Endothelial cell of umbilical vein (primary cell): ENCODE results near the gene MED26.

Experiments
- EZH2 ChIP-seq: IDR thresholded peaks from 2 replicates; pipeline ENCODE4 v1.6.1; 2012; ENCODE audit warnings: borderline replicate concordance, low read depth, mild to moderate bottlenecking, moderate library complexity, low read length, inconsistent platforms; ENCODE audit not compliant: severe bottlenecking
- FOS ChIP-seq: IDR thresholded peaks from 2 replicates; pipeline ENCODE4 v1.6.1; 2011; ENCODE audit warnings: mild to moderate bottlenecking, low read length, moderate library complexity, borderline replicate concordance; ENCODE audit not compliant: insufficient read depth
- POLR2A ChIP-seq: IDR thresholded peaks from 2 replicates; pipeline ENCODE4 v1.6.1; 2012; ENCODE audit warnings: low read depth, mild to moderate bottlenecking, control low read depth, low read length
- POLR2AphosphoS5 ChIP-seq: IDR thresholded peaks from 2 replicates; pipeline ENCODE4 v1.6.1; 2012; ENCODE audit warnings: low read depth, mild to moderate bottlenecking, control low read depth, low read length, moderate library complexity; ENCODE audit not compliant: insufficient read depth
- TF ChIP-seq, protein P1 (sequence below), 2 donors: IDR thresholded peaks; 1 replicate in 1 of 2; 2 replicates in 1 of 2; pipeline ENCODE4 v1.5.1; 2011; ENCODE audit warnings: low read length in 2 of 2, mild to moderate bottlenecking in 2 of 2, moderate library complexity in 2 of 2, control low read depth in 1 of 2, inconsistent platforms in 1 of 2, low read depth in 1 of 2; ENCODE audit not compliant: insufficient read depth in 1 of 2; ENCODE audit errors: extremely low read depth in 1 of 2

DNA sequence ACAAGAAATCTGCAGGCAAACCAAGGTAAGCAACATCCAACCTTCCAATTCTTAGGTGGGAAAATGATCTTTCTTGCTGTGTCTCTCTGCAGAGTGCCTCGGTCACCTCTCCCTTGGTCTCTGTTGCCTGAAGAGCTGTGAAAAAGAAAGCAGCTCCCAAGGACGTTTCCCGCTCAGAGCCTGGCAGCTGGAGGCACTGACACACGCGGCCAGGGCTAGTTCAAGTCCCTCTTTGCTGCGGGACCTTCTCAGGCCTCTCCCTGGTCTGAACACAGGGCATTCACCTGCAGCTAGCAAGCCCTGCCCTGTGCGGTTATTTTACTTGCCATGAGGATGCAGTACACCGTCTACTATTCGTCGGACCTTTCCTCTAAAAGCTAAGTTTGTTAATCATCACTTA is 3.8 kb downstream of the MED26 start:
- TF ChIP-seq POLR2A: no peak
- TF ChIP-seq, protein P1, sequence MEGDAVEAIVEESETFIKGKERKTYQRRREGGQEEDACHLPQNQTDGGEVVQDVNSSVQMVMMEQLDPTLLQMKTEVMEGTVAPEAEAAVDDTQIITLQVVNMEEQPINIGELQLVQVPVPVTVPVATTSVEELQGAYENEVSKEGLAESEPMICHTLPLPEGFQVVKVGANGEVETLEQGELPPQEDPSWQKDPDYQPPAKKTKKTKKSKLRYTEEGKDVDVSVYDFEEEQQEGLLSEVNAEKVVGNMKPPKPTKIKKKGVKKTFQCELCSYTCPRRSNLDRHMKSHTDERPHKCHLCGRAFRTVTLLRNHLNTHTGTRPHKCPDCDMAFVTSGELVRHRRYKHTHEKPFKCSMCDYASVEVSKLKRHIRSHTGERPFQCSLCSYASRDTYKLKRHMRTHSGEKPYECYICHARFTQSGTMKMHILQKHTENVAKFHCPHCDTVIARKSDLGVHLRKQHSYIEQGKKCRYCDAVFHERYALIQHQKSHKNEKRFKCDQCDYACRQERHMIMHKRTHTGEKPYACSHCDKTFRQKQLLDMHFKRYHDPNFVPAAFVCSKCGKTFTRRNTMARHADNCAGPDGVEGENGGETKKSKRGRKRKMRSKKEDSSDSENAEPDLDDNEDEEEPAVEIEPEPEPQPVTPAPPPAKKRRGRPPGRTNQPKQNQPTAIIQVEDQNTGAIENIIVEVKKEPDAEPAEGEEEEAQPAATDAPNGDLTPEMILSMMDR (IDR thresholded peaks at IDR 0.05; ENCODE audit: extremely low read depth in 1 of 2, insufficient read depth in 1 of 2, low read depth in 1 of 2, low read length in 2 of 2): no peak
- TF ChIP-seq EZH2: no peak
- no peak for TF ChIP-seq POLR2AphosphoS5
- no peak for TF ChIP-seq FOS
